Spleen (tissue), 7 donors: ENCODE measurements around the gene SASH3.

Experiments used
- POLR2A ChIP-seq, 3 donors: fragments of 450-650 bp; IDR thresholded peaks; one replicate each; pipeline ENCODE4 v1.5.1; 2017; ENCODE audit warnings: antibody characterized with exemption in 3 of 3, mild to moderate bottlenecking in 1 of 3
- POLR2AphosphoS5 ChIP-seq, 3 donors: sonication (generic); formaldehyde crosslinking; IDR thresholded peaks; one replicate each; pipeline ENCODE4 v1.5.1; 2017; ENCODE audit warnings: antibody characterized with exemption in 3 of 3
- TF ChIP-seq, protein P1 (sequence below), 11 experiments: fragments of 200-600 bp in 7 of 11; fragments of 450-650 bp in 4 of 11; sonication (generic) in 4 of 11; IDR thresholded peaks in 8 of 11; conservative IDR thresholded peaks in 3 of 11; 1 replicate in 7 of 11; 2 replicates in 4 of 11; pipeline versions ENCODE4 v1.4.0 to v1.8.0; 2016 to 2021; ENCODE audit warnings: antibody characterized with exemption in 11 of 11, inconsistent platforms in 4 of 11, mild to moderate bottlenecking in 1 of 11
- donor health status: DM: no; HTN: no; CAD: no; lungs with moderate emphysema.
- donor health status: DM: no; HTN: no; CAD: no.
- donor health status: DM: no; HTN: no; CAD: no.

DNA sequence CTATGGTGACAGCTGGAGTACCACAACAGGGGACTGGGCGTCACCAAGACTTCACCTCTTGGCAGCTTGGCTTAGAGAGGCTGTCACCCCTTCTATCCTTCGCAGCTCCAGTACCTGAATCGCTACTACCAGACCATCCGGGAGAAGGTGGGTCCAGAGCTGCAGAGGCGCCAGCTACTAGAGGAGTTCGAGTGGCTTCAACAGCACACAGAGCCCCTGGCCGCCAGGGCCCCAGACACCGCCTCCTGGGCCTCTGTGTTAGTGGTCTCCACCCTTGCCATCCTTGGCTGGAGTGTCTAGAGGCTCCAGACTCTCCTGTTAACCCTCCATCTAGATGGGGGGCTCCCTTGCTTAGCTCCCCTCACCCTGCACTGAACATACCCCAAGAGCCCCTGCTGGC lies 11.6 kb upstream of the SASH3 start:
- TF ChIP-seq, protein P1, sequence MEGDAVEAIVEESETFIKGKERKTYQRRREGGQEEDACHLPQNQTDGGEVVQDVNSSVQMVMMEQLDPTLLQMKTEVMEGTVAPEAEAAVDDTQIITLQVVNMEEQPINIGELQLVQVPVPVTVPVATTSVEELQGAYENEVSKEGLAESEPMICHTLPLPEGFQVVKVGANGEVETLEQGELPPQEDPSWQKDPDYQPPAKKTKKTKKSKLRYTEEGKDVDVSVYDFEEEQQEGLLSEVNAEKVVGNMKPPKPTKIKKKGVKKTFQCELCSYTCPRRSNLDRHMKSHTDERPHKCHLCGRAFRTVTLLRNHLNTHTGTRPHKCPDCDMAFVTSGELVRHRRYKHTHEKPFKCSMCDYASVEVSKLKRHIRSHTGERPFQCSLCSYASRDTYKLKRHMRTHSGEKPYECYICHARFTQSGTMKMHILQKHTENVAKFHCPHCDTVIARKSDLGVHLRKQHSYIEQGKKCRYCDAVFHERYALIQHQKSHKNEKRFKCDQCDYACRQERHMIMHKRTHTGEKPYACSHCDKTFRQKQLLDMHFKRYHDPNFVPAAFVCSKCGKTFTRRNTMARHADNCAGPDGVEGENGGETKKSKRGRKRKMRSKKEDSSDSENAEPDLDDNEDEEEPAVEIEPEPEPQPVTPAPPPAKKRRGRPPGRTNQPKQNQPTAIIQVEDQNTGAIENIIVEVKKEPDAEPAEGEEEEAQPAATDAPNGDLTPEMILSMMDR (IDR thresholded peaks at IDR 0.05 in 8 of 11, conservative IDR thresholded peaks at IDR 0.05 in 3 of 11), result no peak
- TF ChIP-seq POLR2AphosphoS5 (IDR thresholded peaks at IDR 0.05) (no peak), POLR2A (IDR thresholded peaks at IDR 0.05) (no peak)
